ENCODE data around the gene TUG1. TPM values are rescaled to one million over a fixed set of nuclear protein-coding genes. Genes with fewer than 3 reads are reported as not detected.

The TUG1 gene
- total and polyA plus RNA-seq, 2 of the 4 experiments (the other 2 are of a cell fraction): 60.6 to 68.8 TPM

GRCh38 chr22:30922151-30922611 lies 46.9 kb upstream of the TUG1 start:
- WGBS, 2 experiments (ENCODE audit: extremely low coverage in 2 of 2, insufficient read length in 1 of 2): 52% methylated on average over 31 of the region's 34 CpGs; no CpG with 5 or more reads in 1 of the 2 experiments
- Histone ChIP-seq H3K9me3 (ENCODE audit: control insufficient read depth, insufficient read depth, low read length) (no peaks in the 10 kb centered on the region), H3K9me1 (ENCODE audit: insufficient read depth, low read length) (no peaks in the 10 kb centered on the region; the same call in 1 of the 2 replicates), H2AK5ac (ENCODE audit: low read depth, low read length) (no peak overlapping the region; the same call in 1 of the 2 replicates), H2BK15ac (ENCODE audit: low read depth, low read length) (no peak overlapping the region), H3K9ac (ENCODE audit: low read depth, low read length) (no peak overlapping the region), H3K14ac (replicated peaks; ENCODE audit: low read depth, low read length) (0 out of 2 replicates have a peak overlapping the region, but pooled peaks have one; percentile 51), H4K8ac (ENCODE audit: low read depth in 2 of 2, low read length in 2 of 2) (peak overlapping the region; percentile 75 to 87), H2AK9ac (replicated peaks; ENCODE audit: low read depth, low read length, poor library complexity) (peak overlapping the region; percentile 79), H3K27me3 (ENCODE audit: control insufficient read depth, insufficient read depth, low read length) (no peaks in the 10 kb centered on the region), H4K91ac (ENCODE audit: insufficient read depth, low read depth, low read length) (no peak overlapping the region), H3K56ac (ENCODE audit: extremely low read depth, insufficient read depth, low read length) (no peak overlapping the region), H2BK20ac (ENCODE audit: low read depth, low read length) (no peak overlapping the region; the same call in 1 of the 2 replicates), H3K23ac (ENCODE audit: low read depth, low read length) (no peak overlapping the region), H3K27ac (ENCODE audit: insufficient read depth, low read length) (no peak overlapping the region), H3K4ac (ENCODE audit: low read depth, low read length) (no peak overlapping the region), H3K4me1 (ENCODE audit: control insufficient read depth, insufficient read depth, low read length) (no peaks in the 10 kb centered on the region; the same call in 1 of the 2 replicates), H3K4me3 (ENCODE audit: insufficient read depth, low read depth, low read length) (peak overlapping the region; percentile 9; the same call in 1 of the 2 replicates), H2AFZ (replicated peaks; ENCODE audit: low read length, poor library complexity) (peak overlapping the region; percentile 76), H3K79me1 (ENCODE audit: low read depth in 1 of 2, low read length in 2 of 2) (no peaks in the 10 kb centered on the region; a peak in 1 of 4 replicates), H4K20me1 (ENCODE audit: insufficient read depth, low read length) (no peaks in the 10 kb centered on the region), H3K36me3 (ENCODE audit: control insufficient read depth, insufficient read depth, low read length) (peaks cover 22% of the 10 kb centered on the region), H3K4me2 (ENCODE audit: low read depth, low read length) (peak overlapping the region; percentile 43), H2BK120ac (ENCODE audit: low read depth, low read length) (no peak overlapping the region), H4K5ac (ENCODE audit: low read depth, low read length) (0 out of 2 replicates have a peak overlapping the region, but pooled peaks have one; percentile 7), H2BK5ac (ENCODE audit: low read depth, low read length, poor library complexity, severe bottlenecking) (no peak overlapping the region), H3K18ac (ENCODE audit: low read depth, low read length) (no peak overlapping the region)
- ChIA-PET POLR2A (ENCODE audit: unreplicated experiment) (no interaction called here), CTCF (interaction anchor here (0.6 to 1.8 kb wide), 3 partner anchors 10 to 158 kb away, joined by 4 to 8 read pairs (median 6); no protein-coding TSS in a partner anchor)
- in situ Hi-C loops (cut with MboI; ENCODE audit: low sequenced_read_pairs): loop anchor here (5.0 to 10.0 kb wide), 2 partner anchors 160 to 287 kb away; partner anchors contain the start of gene SLC35E4
- BruUV-seq (replicated peaks): no TSS peak
- TF ChIP-seq RFX5 (IDR thresholded peaks at IDR 0.05; ENCODE audit: low read depth, low read length): no peak
- peak; percentile 94 for TF ChIP-seq BHLHE40 (IDR thresholded peaks at IDR 0.05; ENCODE audit: low read depth, low read length)
- TF ChIP-seq POLR2A (IDR thresholded peaks at IDR 0.05; ENCODE audit: low read depth, low read length): no peak
- no peak for TF ChIP-seq CHD1 (IDR thresholded peaks at IDR 0.05; ENCODE audit: low read depth, low read length)
- TF ChIP-seq RCOR1 (IDR thresholded peaks at IDR 0.05; ENCODE audit: insufficient replicate concordance, low read length): no peak
- no peak for TF ChIP-seq MXI1 (IDR thresholded peaks at IDR 0.05; ENCODE audit: borderline replicate concordance, low read depth, low read length)
- peak; percentile 69; the same call in 1 of the 2 replicates for TF ChIP-seq USF2 (IDR thresholded peaks at IDR 0.05; ENCODE audit: low read depth, low read length)
- no peak for TF ChIP-seq MAFK (IDR thresholded peaks at IDR 0.05; ENCODE audit: low read depth, low read length)
- no peak for TF ChIP-seq NFE2L2 (IDR thresholded peaks at IDR 0.05; ENCODE audit: low read depth, low read length)
- TF ChIP-seq CEBPB (IDR thresholded peaks at IDR 0.05; ENCODE audit: low read depth, low read length): no peak
- no peak for TF ChIP-seq FOS (IDR thresholded peaks at IDR 0.05; ENCODE audit: low read depth, low read length)
- TF ChIP-seq CTCF (conservative IDR thresholded peaks at IDR 0.05; ENCODE audit: low read depth, low read length): no peak
- TF ChIP-seq SMC3 (IDR thresholded peaks at IDR 0.05; ENCODE audit: low read depth, low read length): no peak
- no peak for TF ChIP-seq MAZ (IDR thresholded peaks at IDR 0.05; ENCODE audit: borderline replicate concordance, low read depth, low read length)
- TF ChIP-seq ELK1 (IDR thresholded peaks at IDR 0.05; ENCODE audit: borderline replicate concordance, low read depth, low read length): no peak
- intact Hi-C loops (cut with micrococcal nuclease): no loop called here
- dilution Hi-C loops (cut with HindIII; ENCODE audit: low sequenced_read_pairs, unreplicated experiment): no loop called here
- ATAC-seq (ENCODE audit: low read depth) (no peak), DNase-seq (peak; percentile 27)

All from IMR-90 (cell line).